ENCODE measurements around the gene MPHOSPH6.
A peak's percentile ranks its signal among the peaks of the same experiment; 100 is the strongest.

Gene MPHOSPH6

DNA sequence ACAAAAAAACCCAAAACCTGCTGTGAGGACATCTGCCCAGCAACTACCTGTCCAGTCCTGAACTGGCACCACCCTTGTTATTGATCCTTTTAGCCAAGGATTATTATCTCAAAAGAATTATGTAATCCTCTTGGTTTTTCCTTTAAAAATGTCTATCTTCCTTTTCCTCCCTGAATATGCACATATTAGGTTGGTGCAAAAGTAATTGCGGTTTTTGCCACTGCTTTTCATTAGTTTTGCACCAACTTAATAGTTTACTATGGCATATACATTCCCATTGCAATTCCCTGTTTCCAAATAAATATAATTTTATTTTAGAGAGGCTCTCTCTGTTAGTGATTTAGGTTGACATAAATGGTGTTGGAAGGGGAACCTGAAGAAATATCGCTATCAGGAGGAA is 51.3 kb downstream of the MPHOSPH6 start:
- no peak overlapping the region for H2AFZ ChIP-seq (ENCODE audit: insufficient read depth, low read length, poor library complexity)
- no peak overlapping the region for H3K14ac ChIP-seq (ENCODE audit: low read length)
- no peak overlapping the region for H3K4me3 ChIP-seq (ENCODE audit: low read depth, low read length)
- no peaks in the 10 kb centered on the region for H3K36me3 ChIP-seq (ENCODE audit: control insufficient read depth in 1 of 2, insufficient read depth in 2 of 2, low read length in 2 of 2)
- no peak overlapping the region for H3K9ac ChIP-seq (ENCODE audit: low read length)
- no peaks in the 10 kb centered on the region for H3K9me3 ChIP-seq (ENCODE audit: insufficient read depth, low read depth, low read length)
- no peak overlapping the region for H2AK5ac ChIP-seq (ENCODE audit: low read length)
- no peak overlapping the region for H4K12ac ChIP-seq (ENCODE audit: low read depth, low read length)
- no peak overlapping the region for H4K8ac ChIP-seq (ENCODE audit: low read depth, low read length)
- no peaks in the 10 kb centered on the region for H3K4me1 ChIP-seq (ENCODE audit: control insufficient read depth in 1 of 2, insufficient read depth in 2 of 2, low read length in 2 of 2)
- no peak overlapping the region for H3K27ac ChIP-seq (ENCODE audit: low read depth, low read length)
- no peak overlapping the region for H2BK120ac ChIP-seq (ENCODE audit: insufficient read depth, low read length, poor library complexity)
- no peak overlapping the region for H2BK12ac ChIP-seq (ENCODE audit: low read length)
- no peaks in the 10 kb centered on the region for H3K79me2 ChIP-seq (ENCODE audit: control insufficient read depth, insufficient read depth, low read length, poor library complexity)
- H2BK5ac ChIP-seq (ENCODE audit: low read depth, low read length, poor library complexity) = no peak overlapping the region
- WGBS (ENCODE audit: extremely low coverage, insufficient coverage, insufficient read length) = no CpG with 5 or more reads among the region's 2 CpGs
- H3K18ac ChIP-seq (ENCODE audit: low read length) = no peak overlapping the region
- H3K23ac ChIP-seq (ENCODE audit: low read length) = no peak overlapping the region
- H4K91ac ChIP-seq (ENCODE audit: low read depth, low read length) = no peak overlapping the region
- no peak for DNase-seq
- no peaks in the 10 kb centered on the region for H3K27me3 ChIP-seq (ENCODE audit: insufficient read depth, low read length)
- no peaks in the 10 kb centered on the region for H3K79me1 ChIP-seq (ENCODE audit: low read length)
- H3K4ac ChIP-seq (ENCODE audit: low read depth, low read length) = no peak overlapping the region
- H3K4me2 ChIP-seq (ENCODE audit: low read length) = no peak overlapping the region

DNA sequence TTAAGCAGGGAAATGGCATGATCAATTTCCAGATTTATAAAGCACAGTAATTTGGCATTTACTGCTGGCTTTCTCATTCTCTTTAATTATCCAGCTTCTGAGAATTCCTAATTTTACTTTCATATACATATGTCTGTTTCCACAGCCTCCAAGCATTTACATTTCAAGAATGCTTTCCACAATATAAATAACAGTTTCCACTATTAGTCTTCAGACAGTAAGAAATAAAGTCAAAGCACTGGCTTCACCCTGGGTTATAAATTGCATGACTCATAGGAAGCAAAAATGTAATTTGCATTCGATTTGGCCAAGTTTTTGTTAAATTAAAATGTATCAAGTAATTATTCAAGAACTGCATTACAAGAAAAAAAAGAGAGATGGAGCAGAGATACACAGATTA is 53.5 kb downstream of the MPHOSPH6 start:
- H4K12ac ChIP-seq (ENCODE audit: low read depth, low read length) = no peak overlapping the region
- no peak overlapping the region for H3K18ac ChIP-seq (ENCODE audit: low read length)
- H3K4me1 ChIP-seq (ENCODE audit: control insufficient read depth in 1 of 2, insufficient read depth in 2 of 2, low read length in 2 of 2) = no peaks in the 10 kb centered on the region
- no peak overlapping the region for H3K9ac ChIP-seq (ENCODE audit: low read length)
- WGBS (ENCODE audit: extremely low coverage, insufficient coverage, insufficient read length) = no CpG with 5 or more reads among the region's 1 CpG
- no peak overlapping the region for H3K23ac ChIP-seq (ENCODE audit: low read length)
- no peak overlapping the region for H4K91ac ChIP-seq (ENCODE audit: low read depth, low read length)
- H2AFZ ChIP-seq (ENCODE audit: insufficient read depth, low read length, poor library complexity) = no peak overlapping the region
- no peak overlapping the region for H3K4me3 ChIP-seq (ENCODE audit: low read depth, low read length)
- no peak overlapping the region for H2AK5ac ChIP-seq (ENCODE audit: low read length)
- no peaks in the 10 kb centered on the region for H3K79me2 ChIP-seq (ENCODE audit: control insufficient read depth, insufficient read depth, low read length, poor library complexity)
- H3K9me3 ChIP-seq (ENCODE audit: insufficient read depth, low read depth, low read length) = no peaks in the 10 kb centered on the region
- no peak overlapping the region for H3K27ac ChIP-seq (ENCODE audit: low read depth, low read length)
- no peak for DNase-seq
- H4K8ac ChIP-seq (ENCODE audit: low read depth, low read length) = no peak overlapping the region
- no peaks in the 10 kb centered on the region for H3K36me3 ChIP-seq (ENCODE audit: control insufficient read depth in 1 of 2, insufficient read depth in 2 of 2, low read length in 2 of 2)
- no peaks in the 10 kb centered on the region for H3K79me1 ChIP-seq (ENCODE audit: low read length)
- no peak overlapping the region for H3K4ac ChIP-seq (ENCODE audit: low read depth, low read length)
- H2BK5ac ChIP-seq (ENCODE audit: low read depth, low read length, poor library complexity) = no peak overlapping the region
- H2BK12ac ChIP-seq (ENCODE audit: low read length) = no peak overlapping the region
- no peak overlapping the region for H3K4me2 ChIP-seq (ENCODE audit: low read length)
- H3K14ac ChIP-seq (ENCODE audit: low read length) = no peak overlapping the region
- H2BK120ac ChIP-seq (ENCODE audit: insufficient read depth, low read length, poor library complexity) = no peak overlapping the region
- no peaks in the 10 kb centered on the region for H3K27me3 ChIP-seq (ENCODE audit: insufficient read depth, low read length)

DNA sequence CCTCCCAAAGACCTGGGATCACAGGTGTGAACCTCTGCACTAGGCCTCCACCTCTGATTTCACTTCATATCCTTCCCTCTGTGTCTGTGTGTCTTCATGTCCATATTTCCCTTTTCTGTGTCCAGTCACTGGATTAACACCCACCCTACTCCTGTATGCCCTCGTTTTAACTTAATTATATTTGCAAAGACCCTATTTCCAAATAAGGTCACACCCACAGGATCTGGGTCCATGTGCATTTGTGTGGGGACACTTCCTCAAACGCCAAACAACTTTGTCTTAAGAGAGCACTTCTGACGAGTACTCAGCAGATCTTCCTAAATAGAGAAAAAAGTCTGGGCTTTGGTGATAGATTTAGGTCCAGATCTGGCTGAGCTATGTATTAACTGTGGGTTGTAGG is 56.3 kb downstream of the MPHOSPH6 start:
- no peak overlapping the region for H3K9ac ChIP-seq (ENCODE audit: low read length)
- no peak overlapping the region for H4K8ac ChIP-seq (ENCODE audit: low read depth, low read length)
- H3K14ac ChIP-seq (ENCODE audit: low read length) = no peak overlapping the region
- H3K4ac ChIP-seq (ENCODE audit: low read depth, low read length) = no peak overlapping the region
- H3K4me1 ChIP-seq (ENCODE audit: control insufficient read depth in 1 of 2, insufficient read depth in 2 of 2, low read length in 2 of 2) = no peaks in the 10 kb centered on the region
- no peaks in the 10 kb centered on the region for H3K79me1 ChIP-seq (ENCODE audit: low read length)
- no CpG with 5 or more reads among the region's 3 CpGs for WGBS (ENCODE audit: extremely low coverage, insufficient coverage, insufficient read length)
- H2BK5ac ChIP-seq (ENCODE audit: low read depth, low read length, poor library complexity) = no peak overlapping the region
- no peak overlapping the region for H2BK120ac ChIP-seq (ENCODE audit: insufficient read depth, low read length, poor library complexity)
- no peaks in the 10 kb centered on the region for H3K36me3 ChIP-seq (ENCODE audit: control insufficient read depth in 1 of 2, insufficient read depth in 2 of 2, low read length in 2 of 2)
- no peaks in the 10 kb centered on the region for H3K9me3 ChIP-seq (ENCODE audit: insufficient read depth, low read depth, low read length)
- no peak overlapping the region for H3K18ac ChIP-seq (ENCODE audit: low read length)
- H3K27me3 ChIP-seq (ENCODE audit: insufficient read depth, low read length) = no peaks in the 10 kb centered on the region
- no peak overlapping the region for H2AK5ac ChIP-seq (ENCODE audit: low read length)
- H3K4me3 ChIP-seq (ENCODE audit: low read depth, low read length) = no peak overlapping the region
- H2AFZ ChIP-seq (ENCODE audit: insufficient read depth, low read length, poor library complexity) = no peak overlapping the region
- DNase-seq = no peak
- no peak overlapping the region for H4K91ac ChIP-seq (ENCODE audit: low read depth, low read length)
- no peak overlapping the region for H3K27ac ChIP-seq (ENCODE audit: low read depth, low read length)
- H4K12ac ChIP-seq (ENCODE audit: low read depth, low read length) = no peak overlapping the region
- no peak overlapping the region for H3K4me2 ChIP-seq (ENCODE audit: low read length)
- no peak overlapping the region for H3K23ac ChIP-seq (ENCODE audit: low read length)
- H2BK12ac ChIP-seq (ENCODE audit: low read length) = no peak overlapping the region
- no peaks in the 10 kb centered on the region for H3K79me2 ChIP-seq (ENCODE audit: control insufficient read depth, insufficient read depth, low read length, poor library complexity)

DNA sequence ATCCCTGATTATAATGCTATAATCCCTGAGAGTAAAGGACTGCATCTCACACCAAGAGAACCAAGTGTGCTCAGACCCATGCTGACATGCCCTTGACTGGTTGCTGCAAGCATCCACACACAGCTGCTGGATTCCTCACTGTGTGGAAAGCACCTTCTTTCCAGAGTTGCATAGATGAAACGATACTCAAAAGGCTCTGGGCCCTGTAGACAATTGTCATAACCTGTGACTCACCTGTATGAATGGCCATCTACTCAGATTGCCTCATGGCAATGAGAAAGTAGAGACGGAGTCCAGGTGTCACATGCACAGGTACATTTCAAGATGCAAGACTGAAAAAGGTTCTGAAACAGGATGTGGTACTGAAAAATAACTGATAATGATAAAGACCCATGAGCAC is 58.1 kb downstream of the MPHOSPH6 start:
- Histone ChIP-seq H4K12ac (ENCODE audit: low read depth, low read length) (no peak overlapping the region), H3K4ac (ENCODE audit: low read depth, low read length) (no peak overlapping the region), H3K4me3 (ENCODE audit: low read depth, low read length) (no peak overlapping the region), H3K79me1 (ENCODE audit: low read length) (no peaks in the 10 kb centered on the region), H3K14ac (ENCODE audit: low read length) (no peak overlapping the region), H3K9me3 (ENCODE audit: insufficient read depth, low read depth, low read length) (no peaks in the 10 kb centered on the region), H2AFZ (ENCODE audit: insufficient read depth, low read length, poor library complexity) (no peak overlapping the region), H4K8ac (ENCODE audit: low read depth, low read length) (no peak overlapping the region), H3K18ac (ENCODE audit: low read length) (no peak overlapping the region), H3K23ac (ENCODE audit: low read length) (no peak overlapping the region), H3K79me2 (ENCODE audit: control insufficient read depth, insufficient read depth, low read length, poor library complexity) (no peaks in the 10 kb centered on the region), H2AK5ac (ENCODE audit: low read length) (no peak overlapping the region), H2BK120ac (ENCODE audit: insufficient read depth, low read length, poor library complexity) (no peak overlapping the region), H3K36me3 (ENCODE audit: control insufficient read depth in 1 of 2, insufficient read depth in 2 of 2, low read length in 2 of 2) (no peaks in the 10 kb centered on the region), H3K9ac (ENCODE audit: low read length) (no peak overlapping the region), H3K27ac (ENCODE audit: low read depth, low read length) (no peak overlapping the region), H3K4me1 (ENCODE audit: control insufficient read depth in 1 of 2, insufficient read depth in 2 of 2, low read length in 2 of 2) (no peaks in the 10 kb centered on the region), H2BK12ac (ENCODE audit: low read length) (no peak overlapping the region), H3K27me3 (ENCODE audit: insufficient read depth, low read length) (no peaks in the 10 kb centered on the region), H3K4me2 (ENCODE audit: low read length) (no peak overlapping the region), H4K91ac (ENCODE audit: low read depth, low read length) (no peak overlapping the region), H2BK5ac (ENCODE audit: low read depth, low read length, poor library complexity) (no peak overlapping the region)
- WGBS (ENCODE audit: extremely low coverage, insufficient coverage, insufficient read length) = no CpG with 5 or more reads among the region's 2 CpGs
- peak; percentile 84 to 86 for DNase-seq

Measured in trophoblast cell (in vitro differentiated cells and primary cell).